ENCODE results near the gene SLC4A5.
A peak's percentile ranks its signal among the peaks of the same experiment; 100 is the strongest.

Gene SLC4A5, protein sequence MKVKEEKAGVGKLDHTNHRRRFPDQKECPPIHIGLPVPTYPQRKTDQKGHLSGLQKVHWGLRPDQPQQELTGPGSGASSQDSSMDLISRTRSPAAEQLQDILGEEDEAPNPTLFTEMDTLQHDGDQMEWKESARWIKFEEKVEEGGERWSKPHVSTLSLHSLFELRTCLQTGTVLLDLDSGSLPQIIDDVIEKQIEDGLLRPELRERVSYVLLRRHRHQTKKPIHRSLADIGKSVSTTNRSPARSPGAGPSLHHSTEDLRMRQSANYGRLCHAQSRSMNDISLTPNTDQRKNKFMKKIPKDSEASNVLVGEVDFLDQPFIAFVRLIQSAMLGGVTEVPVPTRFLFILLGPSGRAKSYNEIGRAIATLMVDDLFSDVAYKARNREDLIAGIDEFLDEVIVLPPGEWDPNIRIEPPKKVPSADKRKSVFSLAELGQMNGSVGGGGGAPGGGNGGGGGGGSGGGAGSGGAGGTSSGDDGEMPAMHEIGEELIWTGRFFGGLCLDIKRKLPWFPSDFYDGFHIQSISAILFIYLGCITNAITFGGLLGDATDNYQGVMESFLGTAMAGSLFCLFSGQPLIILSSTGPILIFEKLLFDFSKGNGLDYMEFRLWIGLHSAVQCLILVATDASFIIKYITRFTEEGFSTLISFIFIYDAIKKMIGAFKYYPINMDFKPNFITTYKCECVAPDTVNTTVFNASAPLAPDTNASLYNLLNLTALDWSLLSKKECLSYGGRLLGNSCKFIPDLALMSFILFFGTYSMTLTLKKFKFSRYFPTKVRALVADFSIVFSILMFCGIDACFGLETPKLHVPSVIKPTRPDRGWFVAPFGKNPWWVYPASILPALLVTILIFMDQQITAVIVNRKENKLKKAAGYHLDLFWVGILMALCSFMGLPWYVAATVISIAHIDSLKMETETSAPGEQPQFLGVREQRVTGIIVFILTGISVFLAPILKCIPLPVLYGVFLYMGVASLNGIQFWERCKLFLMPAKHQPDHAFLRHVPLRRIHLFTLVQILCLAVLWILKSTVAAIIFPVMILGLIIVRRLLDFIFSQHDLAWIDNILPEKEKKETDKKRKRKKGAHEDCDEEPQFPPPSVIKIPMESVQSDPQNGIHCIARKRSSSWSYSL

GRCh38 chr2:74343316-74343715, at the start of gene SLC4A5:
SLC4A5 (minus strand) TSS chr2:74343416; CDS start chr2:74315023, 28,393 bp downstream.
- DNase-seq (ENCODE audit: low spot score): no peak

DNA sequence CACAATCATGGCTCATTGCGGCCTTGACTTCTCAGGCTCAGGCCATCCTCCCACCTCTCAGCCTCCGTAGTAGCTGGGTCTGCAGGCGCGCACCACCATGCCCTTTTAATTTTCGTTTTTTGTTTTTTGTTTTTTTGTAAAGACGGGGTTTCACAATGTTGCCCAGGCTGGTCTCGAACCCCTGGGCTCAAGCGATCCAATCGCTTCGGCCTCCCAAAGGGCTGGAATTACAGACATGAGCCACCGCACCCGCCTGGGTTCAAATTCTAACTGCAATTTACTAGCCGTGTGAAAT, 49.2 kb upstream of the SLC4A5 start:
- no peak for DNase-seq (ENCODE audit: low spot score)

- DNase-seq (ENCODE audit: low spot score): peak; percentile 96
These were observed 48.6 kb upstream of the SLC4A5 start for GRCh38 chr2:74391580-74392448.

- peak; percentile 28 for DNase-seq (ENCODE audit: low spot score)
These were observed 48.0 kb upstream of the SLC4A5 start for GRCh38 chr2:74391209-74391579.

- no peak for DNase-seq (ENCODE audit: low spot score)
These were observed 47.4 kb upstream of the SLC4A5 start for GRCh38 chr2:74390606-74391005.

DNA sequence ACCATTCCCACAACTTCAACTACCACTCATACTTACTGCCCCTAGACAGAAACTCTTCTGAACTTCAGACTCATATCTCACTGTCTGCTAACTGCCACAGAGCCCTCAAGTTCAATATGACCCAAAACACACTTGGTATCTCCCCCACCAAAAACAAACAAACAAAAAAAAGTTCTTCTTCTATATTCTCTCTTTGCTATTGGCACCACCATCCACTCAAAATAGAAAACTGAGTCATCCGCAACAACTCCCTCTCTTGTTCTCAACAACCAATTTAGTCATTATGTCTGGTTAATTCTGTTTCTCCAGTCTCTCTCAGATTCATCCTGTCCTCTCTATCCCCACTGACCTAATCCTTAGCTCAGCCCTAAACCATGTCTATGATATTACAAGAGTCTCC, 44.1 kb upstream of the SLC4A5 start:
- DNase-seq (ENCODE audit: low spot score): no peak

GRCh38 chr2:74385396-74385795, 42.2 kb upstream of the SLC4A5 start:
- DNase-seq (ENCODE audit: low spot score): no peak

DNA sequence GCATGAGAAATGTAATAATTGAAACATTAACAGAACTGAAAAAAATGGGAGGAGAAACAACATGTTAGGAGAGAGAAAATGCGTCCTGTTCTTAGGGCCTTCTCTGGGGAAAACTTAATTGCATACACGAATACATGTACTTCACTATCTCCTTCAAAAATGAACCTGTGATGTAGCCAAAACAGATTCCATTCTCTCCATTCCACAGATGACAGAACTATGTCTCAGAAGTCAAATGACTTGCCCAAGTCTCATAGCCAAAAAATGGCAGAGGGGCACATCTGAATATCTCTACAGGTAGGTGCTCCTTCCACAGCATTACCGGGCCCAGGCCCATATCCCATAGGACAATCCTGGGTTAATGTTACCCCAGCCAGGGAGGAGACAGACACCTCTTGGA, 40.8 kb upstream of the SLC4A5 start:
- DNase-seq (ENCODE audit: low spot score): no peak

GRCh38 chr2:74383254-74383653, 40.0 kb upstream of the SLC4A5 start:
- no peak for DNase-seq (ENCODE audit: low spot score)

DNA sequence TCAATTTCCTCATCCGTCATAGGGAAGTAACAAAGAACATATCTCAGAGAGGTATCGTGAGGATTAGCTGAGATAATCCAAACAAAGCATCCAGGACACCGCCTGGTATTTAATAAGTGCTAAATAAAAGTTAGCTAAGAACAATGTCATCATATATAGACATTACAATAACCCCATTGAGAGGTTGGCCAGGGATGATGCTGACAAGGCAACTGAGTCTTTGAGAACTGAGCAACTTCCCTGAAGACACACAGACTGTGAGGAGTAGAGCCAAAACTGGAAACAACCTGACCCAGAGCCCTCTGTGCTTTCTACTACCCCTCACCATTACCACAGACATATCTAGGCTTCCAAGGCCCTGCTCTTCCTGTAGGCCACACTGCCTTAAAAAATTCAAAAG, 38.5 kb upstream of the SLC4A5 start:
- DNase-seq (ENCODE audit: low spot score): no peak

DNA sequence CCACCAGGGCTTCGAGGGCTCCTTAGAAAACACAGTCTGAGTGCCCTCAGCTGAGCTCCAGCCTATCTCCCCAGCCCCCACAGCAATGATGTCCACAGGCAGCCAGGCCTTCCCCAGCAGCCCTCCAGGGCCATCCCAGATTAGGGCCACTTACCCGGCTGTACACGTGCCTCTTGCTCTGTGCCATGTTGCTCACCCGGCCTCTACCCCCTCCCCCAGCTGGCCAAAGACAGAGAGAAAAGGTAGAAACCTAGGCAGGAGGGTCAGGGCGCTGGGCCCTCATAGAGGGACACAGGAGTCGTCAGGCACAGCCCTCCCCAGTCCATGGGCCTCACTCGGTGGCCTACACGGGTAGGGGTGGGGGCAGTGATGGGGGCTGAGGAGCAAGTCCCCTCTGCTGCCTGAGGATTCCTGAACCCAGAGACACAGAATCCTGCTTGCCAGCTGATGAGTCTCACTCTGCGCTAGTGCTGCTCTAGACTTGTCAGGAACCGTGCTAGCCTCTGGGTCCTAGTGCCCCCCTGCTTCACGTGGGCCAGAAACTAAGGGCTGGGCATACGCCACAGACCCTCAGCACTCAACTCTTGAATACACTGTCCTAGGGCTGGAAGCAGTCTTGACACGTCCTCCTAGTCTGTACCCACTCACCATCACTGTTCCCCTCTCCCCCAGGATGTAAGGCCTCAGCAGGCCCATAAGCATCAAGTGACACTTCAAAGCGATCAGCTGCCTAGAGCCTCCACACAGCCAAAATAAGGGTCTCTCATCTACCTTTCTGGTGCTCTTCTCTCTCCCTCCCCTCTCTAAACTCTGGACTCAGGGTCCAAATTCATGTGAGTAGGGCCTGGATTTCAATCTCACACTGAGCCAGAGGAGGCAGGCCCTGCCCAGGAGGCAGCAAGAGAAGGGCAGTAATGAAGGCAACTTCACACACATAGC, 36.9 kb upstream of the SLC4A5 start, which contains the start of gene DCTN1:
Gene DCTN1 (minus strand): TSS at position 461 of the 939 bp plus-strand sequence. CDS start 274 bp downstream, at position 187.
- DNase-seq (ENCODE audit: low spot score): no peak

DNA sequence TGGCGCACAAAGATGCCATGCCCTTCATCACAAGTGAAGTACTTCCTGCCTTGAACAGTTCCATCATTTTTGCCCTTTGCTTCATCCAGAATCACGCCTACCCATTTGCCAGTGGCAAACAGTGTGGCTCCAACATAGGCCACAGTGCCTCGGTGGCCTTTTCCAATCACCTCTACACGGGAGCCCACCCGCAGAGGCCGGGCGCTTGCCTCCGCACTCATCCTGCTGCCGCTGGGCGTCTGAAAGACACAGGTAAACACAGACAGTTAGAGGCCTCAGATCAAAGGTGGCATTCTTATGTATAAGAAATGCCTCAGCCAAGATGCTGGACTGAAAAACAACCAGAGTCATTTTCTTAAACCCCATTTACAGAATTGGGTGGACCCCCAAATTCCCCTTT, 34.8 kb upstream of the SLC4A5 start:
- DNase-seq (ENCODE audit: low spot score): no peak

DNA sequence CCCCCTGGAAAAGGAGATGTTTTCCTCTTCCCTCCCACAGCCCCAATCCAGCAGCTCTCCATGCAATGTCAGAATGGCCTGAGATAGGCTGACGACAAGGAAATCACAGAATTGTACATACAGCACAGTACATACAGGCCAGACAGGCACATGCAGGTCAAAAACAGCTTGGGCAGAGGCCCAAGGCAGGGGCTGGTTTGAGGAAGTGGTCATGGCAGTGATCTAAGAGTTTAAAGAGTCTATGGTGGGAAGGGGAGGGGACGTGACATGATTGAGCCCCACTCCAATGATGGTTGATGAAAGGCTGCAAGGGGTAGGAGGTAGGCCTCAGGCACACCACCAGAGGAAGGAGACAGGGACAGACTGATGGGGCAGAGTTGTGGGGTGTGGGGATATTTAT, 32.6 kb upstream of the SLC4A5 start:
- no peak for DNase-seq (ENCODE audit: low spot score)

DNA sequence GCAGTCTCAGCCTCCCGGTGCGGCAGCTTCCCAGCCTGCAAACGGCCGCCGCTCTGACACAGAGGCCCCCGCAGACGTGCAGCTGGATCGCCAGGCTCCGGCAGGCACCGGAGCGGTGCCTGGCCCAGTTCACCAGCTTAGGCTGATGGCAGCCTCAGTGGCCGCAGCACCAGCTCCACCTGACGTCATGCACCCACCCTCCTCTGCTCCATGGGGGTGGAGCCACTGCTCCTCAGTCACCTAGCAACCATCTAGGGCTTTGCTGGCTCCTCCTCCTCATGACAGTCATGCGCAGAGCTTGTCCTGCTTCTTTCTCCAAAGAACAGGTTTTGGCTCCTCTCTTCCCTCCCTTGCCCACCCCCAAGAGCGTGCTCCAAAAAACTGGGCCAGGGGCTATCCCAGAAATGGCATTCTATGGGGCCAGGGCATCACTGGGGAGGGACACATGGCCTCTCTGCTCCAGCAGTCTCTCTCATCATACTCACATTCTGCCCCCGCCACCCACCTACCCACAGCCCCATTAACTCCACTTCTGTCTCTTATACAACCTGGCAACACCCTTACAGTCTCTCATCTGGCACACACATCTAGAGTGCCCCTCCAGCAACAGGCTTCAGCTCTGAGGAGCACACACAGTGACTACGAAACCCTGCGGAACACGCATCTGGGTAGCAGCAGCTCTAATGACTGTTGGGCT, 31.4 kb upstream of the SLC4A5 start:
- DNase-seq (ENCODE audit: low spot score): no peak

DNA sequence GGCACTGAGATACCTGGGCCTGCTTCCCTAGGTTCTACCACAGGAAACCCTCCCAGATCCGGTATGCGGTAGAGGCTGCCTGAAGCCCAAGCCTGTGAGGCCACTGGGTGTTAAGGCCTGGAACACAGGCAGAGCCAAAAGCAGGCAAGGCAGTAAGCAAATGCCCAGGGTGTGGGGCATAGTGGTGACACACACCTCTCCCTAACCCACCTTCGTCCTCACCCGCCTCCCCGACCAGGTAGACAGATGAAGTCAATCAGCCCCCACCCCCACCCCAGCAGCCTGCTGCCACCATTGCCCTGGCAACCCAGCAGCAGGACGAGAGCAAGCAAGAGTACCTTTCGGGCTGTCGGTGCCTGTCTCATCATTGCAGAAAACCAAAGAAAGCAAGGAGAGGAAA, 30.8 kb upstream of the SLC4A5 start:
- no peak for DNase-seq (ENCODE audit: low spot score)

GRCh38 chr2:74373221-74373676, 30.0 kb upstream of the SLC4A5 start:
- DNase-seq (ENCODE audit: low spot score): no peak

DNA sequence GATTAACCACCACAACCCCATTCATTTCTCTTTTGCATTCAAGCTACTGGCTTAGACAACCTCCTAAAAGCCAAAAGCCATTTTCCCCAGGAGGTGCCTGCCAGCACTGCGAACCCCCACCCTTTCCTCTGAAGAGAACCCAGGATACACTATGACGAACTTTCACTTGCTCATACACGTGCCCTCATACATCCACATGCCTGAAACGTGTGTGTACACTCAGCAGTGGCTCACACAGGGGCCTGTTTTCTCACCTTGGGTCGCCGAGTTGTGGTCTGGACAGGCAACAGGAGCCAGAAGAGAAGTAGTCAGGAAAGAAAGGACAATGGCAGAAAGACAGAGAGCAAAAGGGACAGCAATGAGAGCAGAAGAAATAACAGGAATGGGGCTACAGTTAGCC, 29.5 kb upstream of the SLC4A5 start:
- DNase-seq (ENCODE audit: low spot score): no peak

DNA sequence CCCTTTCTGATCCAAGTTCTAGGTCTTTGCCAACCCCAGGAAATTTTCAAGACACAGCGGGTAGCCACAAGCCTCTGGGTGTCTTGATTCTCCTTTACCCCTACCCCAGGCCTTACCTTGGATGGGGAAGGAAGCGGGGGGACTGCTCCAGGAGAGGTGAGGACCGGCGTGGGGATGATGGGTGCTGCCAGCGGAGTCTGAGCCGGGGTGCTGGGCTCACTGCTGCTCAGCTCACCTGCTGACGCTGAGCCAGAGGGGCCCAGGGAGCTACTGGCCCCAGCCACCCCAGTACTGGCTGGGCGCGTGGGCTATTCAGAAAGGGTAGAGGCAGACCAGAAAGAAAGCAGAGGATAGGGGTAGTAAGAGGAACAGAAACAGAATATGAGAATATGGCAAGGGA, 28.2 kb upstream of the SLC4A5 start:
- no peak for DNase-seq (ENCODE audit: low spot score)

- DNase-seq (ENCODE audit: low spot score): no peak
These were observed 26.8 kb upstream of the SLC4A5 start for GRCh38 chr2:74369976-74370375.

DNA sequence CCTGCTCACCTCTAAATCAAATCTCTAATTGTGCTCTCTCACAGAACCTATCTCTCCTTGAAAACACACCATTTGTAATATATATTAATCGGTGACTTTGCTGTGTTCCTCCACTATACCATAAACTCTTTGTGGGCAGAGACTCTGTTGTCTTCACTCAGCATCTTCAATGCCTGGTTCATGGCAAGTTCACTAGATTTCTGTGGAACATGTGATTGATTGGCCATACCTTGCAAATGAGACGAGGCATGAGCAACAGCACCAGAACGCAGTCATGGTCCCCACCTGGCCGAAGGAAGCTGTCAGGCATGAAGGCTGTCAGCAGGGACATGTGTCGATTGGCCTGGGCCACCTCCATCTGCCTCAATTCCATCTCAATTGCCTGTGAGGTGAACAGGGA, 25.3 kb upstream of the SLC4A5 start:
- no peak for DNase-seq (ENCODE audit: low spot score)

Data from hematopoietic multipotent progenitor cell treated with erythropoietin and hydrocortisone succinate and interleukin-3 and kit ligand, for 17 days (in vitro differentiated cells).